NCI-H187 treated with DMSO at 0.1 percent for 48 hours (cell line): ENCODE measurements around the gene CEP170.

Experiments
- DNase-seq: peaks from one replicate; lab custom pipeline; 2025; lab: John Stamatoyannopoulos, UW

The CEP170 gene

DNA sequence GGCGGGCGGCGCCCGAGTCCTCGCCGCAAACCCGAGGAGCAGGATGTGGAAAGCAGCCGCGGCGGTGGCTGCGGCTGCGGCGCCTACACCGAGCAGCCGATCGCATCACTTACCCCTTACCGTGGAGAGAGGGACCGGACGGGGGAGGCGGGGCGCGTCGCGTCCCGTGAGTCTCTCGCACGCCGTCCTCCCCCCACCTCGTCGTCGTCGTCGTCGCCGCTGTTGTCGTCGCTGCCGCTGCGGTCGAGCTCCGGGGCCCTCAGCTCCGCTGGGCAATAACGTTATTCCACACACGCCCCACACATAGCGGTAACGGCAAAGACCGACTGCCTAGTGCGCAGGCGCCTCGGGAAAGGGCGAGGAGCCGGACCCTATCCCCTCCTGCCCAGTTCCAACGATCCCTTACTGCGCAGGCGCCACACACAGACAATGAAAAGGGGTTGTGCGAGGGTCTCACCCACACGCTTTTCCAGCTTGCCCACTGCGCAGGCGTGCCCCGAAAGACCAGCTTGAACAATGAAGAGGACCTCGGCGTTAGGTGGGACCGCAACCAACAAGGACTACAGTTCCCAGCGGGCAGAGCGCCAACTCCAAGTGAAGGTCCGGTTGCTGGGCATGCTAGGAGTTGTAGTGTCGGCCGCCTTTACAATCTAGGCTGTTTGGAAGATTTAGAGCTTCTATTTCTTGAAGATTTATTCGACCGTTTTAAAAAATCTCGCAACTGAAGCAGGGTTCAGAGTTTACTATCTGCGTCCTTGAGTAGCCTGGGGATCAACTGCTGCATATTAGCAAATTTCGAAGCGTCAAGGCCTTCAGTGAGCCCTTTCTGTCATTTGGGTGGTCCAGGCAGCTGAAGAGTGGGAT is at the start of gene CEP170:
Gene CEP170, minus strand, starts transcription at position 355 of the 864 bp plus-strand sequence. CDS start 30,001 bp downstream, outside the sequence.
- DNase-seq, result peak; percentile 66

DNA sequence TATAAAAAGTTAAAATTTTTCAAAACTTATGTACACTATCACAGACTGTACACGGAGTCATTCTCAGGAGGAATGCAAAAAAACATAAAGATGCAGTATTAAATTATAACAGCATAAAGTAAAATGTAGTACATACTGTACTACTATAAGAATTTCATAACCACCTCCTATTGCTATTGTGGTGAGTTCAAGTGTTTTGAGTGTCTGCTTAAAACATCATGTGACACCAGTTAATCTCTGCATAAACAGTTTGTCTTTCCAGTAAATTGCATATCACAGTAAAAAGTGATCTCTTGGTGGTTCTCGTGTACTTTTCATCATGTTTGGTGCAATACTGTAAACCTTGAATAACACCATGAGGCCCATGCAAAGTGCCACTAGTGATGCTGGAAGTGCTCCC is 46.0 kb upstream of the CEP170 start:
- DNase-seq, result no peak

DNA sequence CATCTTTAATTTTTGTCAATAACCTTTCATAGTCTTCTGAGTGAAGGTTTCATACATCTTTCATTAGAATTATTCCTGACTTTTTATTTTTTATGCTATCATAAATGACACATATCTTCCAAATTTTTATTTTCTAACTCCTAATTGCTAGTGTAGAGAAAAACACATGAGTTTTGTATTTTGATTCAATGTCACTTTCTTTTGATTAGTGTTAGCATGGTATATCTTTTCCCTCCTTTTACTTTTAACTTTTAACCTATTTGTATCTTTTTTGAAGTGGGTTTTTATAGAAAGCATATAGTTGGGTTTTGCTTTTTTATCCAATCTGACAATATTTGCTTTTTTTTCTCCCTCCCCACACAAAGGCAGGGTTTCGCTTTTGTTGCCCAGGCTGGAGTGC is 44.0 kb upstream of the CEP170 start:
- no peak for DNase-seq

DNA sequence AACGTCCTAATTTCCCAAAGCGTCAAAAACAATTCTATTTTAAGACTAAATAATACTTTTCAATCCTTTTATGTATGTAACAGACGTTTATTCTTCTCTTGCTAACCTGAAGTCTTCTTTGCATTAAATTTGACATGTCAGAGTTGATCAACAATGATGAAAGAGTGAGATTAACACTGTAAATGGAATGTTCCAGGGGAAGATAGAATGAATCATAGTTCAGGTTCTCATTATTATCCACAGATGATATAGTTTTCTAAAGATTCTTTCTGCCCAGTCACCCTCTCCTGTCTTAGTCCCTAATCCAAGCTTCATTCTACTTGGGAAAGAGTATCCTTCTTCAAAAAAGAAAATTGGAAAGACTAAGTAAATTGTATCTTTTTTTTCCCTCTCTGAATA is 39.6 kb upstream of the CEP170 start:
- DNase-seq, result no peak

DNA sequence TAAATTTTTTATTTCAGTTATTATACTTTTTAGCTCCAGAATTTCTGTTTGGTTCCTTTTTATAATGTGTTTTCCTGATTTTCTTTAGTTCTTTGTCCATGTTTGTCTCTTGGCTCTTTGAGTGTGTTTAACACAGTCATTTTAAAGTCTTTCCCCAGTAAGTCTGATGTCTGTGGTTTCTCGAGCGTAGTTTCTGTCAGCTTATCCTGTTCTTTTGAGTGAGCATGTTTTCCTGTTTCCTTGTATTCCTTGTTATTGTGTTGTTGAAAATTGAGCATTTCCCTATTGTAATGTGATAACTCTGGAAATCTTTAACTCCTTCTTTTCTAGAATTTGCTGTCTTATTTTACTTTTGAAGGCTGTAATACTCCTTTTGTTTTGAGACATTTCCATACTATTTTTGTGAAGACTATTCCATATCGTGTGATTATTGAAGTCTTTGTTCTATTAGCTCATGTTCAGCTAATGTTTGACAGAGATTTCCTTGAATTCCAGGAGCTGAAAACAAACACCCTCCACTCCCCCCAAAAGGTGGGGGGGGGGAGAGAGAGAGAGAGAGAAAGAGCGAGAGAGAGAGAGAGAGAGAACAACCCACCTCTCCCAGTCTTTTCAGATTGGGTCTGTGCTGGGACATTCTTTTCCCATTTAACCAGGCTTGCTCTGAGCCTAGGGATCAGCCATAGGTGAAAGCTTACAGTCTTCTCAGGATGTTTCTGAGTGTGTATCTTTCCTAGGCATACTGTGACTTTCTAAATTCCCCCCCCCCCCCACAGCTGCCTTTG is 39.1 kb upstream of the CEP170 start:
- DNase-seq, result no peak

DNA sequence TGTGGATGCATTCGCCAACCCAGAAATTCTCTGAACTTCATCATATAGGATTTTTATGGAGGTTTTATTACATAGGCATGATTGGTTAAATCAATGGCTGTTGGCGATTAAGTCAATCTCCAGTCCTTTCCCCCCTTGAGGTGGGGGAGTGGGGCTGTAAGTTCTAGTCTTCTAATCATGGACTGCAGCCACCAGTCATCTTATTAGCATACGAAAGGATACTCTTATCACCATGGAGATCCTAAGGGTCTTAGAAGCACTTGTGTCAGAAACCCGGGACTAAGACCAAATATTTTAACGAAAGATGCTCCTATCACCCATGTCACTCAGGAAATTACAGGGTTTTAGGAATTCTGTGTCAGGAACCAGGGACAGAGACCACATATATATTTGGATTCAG is 37.0 kb upstream of the CEP170 start:
- DNase-seq, result no peak

DNA sequence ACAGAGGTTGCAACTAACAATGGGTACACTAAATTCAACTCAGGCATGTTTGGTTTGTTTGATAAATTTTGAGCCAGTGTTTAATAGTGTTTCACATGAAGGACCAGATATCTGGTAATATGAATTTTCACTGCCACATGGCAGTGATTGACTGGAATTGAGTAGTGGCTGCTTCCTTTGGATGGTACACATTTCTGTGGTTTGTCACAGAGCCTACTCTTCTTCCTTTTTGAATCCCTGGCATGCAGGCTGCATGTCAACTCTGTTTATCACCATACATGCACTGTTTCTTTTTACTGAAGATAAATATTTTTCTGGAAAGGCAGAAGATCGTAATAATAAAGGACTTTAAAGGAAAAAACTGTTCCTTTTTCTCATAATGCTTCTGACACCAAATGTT is 36.2 kb upstream of the CEP170 start:
- no peak for DNase-seq

DNA sequence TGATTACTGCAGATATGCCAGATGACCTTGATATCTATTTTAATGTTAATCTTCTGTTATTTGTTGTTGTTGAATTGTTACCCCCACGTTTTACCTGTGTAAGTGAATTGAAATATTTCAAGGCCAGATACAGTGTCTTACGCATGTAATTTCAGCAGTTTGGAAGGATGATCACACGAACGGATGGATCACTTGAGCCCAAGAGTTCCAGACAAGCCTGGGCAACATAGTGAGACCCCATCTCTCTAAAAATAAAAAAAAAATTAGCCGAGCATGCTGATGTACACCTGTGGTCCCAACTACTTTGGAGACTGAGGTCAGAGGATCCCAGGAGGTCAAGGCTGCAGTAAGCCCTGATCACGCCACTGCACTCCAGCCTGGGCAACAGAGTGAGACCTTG is 33.0 kb upstream of the CEP170 start:
- no peak for DNase-seq

DNA sequence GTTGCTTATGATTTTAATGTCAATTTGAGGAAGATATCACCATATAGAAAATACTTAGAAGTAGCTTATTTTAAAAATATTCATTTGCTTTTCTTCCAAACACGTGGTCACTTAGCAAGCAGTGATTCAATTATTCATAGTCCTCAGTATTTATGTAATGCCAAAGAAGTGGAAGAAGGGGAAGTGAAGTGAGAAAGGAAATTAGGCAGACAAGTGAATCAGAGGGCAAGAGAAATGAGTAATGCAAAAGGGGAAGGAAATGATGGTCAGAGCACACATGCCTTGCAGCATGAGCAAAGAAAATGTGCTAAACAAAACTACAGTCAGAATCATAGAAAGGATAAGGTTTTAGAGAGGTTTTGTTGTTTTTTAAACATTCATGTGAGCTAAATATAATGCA is 32.6 kb upstream of the CEP170 start:
- no peak for DNase-seq

DNA sequence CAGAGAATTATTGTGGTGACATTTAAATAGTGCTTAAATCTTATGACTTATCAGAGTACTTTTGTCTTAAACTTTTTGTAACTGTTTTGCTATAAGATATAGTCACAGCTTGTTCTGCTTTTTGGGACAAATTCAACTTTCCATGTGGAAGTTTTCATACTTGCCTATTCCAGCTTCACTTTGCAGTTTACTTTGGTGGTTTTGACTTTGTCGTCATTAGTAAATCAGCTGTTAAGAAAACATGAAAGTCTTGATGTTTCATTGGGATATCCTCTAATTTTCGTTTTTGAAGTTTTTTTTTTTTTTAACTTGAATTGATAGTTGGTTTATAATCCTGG is 32.0 kb upstream of the CEP170 start:
- no peak for DNase-seq

DNA sequence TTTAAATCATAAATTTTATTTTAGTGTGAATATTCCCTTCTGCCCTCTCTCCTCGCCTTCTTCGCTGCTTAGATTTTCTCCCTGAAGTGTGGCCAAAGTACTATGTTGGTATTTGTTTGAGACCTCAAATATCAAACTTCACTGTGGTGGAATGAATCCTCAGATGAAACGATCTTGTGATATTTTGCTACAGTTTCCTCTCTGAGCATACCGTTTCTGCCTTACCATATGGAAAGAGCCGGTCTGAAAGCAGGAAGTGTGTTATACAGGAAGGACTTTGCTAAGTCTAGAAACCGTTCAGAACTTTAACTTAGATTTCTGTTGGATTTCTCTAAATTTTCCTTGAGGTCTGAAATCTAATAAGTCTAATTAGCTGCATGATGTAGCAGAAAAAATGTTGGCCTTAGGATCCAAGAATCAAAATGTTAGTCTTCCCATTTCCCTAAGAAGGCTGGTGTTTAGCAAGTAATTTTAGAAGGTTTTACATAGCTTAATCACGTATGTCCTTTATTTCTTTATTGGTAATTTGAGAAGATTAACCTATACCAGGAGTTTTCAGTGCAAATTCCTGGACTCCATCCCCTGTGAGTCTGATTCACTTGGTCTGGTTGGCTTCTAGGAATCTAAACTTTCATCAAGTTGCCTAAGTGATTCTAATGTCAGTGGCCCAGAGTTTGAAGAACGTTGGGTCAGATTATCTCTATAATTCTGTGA is 31.5 kb upstream of the CEP170 start:
- DNase-seq, result no peak

DNA sequence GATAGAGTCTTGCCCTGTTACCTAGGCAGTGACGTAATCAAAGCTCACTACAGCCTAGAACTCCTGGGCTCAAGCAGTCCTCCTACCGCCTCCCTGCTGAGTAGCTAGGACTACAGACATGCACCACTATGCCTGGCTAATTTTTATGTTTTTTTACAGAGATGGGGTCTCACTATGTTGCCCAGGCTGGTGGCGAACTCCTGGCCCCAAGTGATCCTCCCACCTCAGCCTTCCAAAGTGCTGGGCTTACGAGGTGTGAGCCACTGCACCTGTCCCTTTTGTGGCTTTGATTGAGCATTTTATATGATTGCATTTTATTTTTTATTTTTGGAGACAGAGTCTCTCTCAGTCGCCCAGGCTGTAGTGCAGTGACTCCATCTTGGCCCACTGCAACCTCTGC is 26.6 kb upstream of the CEP170 start:
- no peak for DNase-seq

DNA sequence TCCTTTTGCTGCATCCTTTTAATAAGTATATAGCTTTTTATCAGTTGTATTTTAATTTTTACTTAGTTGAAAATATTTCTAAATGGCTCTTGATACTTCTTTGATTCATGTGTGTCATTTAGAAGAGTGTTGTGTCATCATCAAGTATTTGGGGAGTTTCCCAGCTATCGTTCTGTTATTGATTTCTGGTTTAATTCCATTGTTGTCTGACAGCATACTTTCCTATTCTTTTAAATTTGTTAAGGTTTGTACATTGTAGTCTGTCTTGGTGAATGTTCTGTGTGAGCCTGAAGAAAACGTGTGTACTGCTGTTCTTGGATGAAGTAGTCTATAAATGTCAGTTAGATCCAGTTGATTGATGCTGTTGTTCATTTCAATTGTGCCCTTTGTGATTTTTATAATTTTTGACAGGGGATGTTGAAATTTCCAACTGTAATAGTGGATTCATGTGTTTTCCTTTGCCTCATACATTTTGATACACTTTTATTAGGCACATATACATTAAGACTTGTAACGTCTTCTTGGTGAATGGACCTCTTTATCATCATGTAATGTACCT is 25.6 kb upstream of the CEP170 start:
- no peak for DNase-seq

DNA sequence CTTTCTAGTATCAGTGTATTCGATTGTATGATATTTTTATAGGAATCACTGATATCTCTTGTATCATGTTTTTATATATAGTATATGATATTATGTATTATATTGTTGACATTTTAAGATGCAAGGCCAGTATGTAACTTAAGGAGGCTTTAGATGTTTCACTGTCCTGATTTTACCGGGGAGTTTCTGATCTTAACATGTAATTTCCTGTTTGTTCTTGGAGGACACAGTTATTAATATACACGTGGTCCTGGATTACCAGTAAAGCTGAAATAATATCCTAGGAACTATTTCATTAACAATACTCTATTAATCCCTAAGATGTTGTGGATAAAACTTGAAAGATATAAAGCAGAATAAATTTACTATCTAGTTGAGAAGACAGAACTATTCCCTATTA is 20.2 kb upstream of the CEP170 start:
- DNase-seq, result no peak

DNA sequence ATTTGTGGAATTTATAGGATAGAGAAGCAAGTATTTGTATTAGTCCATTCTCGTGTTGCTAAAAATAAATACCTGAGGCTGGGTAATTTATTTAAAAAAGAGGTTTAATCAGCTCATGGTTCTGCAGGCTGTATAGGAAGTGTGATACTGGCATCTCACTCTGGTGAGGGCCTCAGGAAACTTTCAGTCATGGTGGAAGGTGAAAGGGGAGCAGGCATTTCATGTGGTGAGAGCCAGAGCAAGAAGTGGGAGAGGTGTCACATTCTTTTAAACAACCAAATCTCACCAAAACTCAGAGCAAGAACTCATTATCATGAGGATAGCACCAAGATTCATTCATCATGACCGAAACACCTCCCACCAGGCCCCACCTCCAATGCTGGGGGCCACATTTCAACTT is 18.9 kb upstream of the CEP170 start:
- no peak for DNase-seq

DNA sequence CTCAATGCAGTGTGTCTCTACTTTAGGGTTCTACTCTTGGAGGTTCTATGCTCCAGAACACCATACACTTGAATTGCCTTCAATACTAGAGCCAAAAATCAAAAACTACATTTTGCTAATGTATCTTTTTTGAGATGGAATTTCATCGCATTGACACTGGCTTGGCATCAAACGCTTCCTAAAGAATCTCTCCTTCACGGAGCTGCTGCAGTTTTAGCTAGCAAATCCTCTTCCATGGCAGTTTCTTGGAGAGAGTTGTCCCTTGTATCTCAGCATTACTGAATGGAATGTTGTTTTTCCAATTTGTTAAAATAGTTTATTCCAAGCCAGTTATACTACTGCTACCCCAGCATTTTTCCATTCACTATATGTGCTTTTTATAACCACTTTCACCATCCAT is 18.4 kb upstream of the CEP170 start:
- no peak for DNase-seq

DNA sequence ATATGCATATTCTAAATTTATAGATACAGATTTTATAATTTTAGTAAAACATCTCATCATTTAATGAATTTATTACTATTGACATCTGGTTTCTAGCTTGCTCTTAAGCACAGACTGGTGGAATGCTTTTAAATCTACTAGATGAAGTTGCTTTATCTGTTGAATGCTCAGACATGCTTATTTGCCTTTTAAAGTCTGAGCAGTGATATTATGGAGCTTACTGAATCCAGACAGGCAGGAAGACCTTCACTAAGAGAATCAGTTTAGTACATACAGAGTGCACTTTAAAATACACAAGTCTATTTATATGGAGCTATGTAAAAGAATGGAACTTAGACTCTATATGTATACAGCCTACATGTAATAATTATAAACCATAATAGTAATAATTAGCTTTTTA is 17.3 kb upstream of the CEP170 start:
- DNase-seq, result no peak

DNA sequence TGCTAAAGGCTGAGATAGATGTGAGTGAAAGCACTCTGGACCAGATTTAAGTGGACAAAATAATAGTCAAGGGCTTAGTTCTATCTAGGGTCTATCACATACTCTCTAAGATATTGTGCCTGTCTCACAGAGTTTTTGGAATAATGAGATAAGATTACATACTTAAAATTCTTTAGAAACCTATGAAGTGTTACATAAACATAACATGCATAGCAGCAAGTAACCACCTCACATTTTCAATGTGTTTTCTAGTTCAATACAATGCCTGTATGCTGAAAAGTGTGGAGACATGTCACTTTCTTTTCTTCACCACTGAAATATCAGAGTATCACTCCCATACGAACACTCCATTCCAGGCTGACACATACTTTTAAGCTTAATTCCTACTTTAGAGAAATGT is 16.9 kb upstream of the CEP170 start:
- DNase-seq, result no peak

DNA sequence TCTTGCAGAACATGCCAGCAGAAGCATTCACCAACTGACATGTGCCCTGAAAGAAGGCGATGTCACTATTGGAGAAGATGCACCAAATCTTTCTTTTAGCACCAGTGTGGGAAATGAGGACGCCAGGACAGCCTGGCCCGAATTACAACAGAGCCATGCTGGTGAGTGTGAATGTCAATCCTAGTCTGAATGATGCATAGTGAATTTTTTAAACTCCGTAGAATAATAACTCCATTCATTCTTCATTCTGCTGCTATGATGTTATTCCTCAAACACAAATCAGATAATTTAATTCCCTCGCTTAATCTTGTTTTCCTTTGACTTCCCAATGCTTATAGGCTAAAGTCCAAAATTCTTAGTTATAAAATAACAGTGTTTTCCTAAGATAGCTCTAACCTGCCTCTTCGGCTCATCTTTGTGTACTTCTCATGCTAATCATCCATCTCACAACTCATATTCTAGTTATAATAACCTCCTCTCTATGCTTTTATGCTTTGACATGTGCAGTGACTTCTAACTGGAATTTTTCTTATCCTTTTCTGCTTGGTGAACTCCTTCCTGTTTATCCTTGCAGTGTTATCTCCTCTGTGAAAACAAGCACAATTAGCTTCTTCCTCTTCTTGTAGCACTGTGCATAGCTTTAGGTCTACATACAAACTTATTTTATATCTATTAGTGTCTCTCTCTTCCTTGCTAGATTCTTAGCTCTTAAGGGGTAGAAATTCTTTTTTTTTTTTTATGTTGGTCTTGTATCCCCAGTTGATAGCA is 15.2 kb upstream of the CEP170 start:
- DNase-seq, result no peak

DNA sequence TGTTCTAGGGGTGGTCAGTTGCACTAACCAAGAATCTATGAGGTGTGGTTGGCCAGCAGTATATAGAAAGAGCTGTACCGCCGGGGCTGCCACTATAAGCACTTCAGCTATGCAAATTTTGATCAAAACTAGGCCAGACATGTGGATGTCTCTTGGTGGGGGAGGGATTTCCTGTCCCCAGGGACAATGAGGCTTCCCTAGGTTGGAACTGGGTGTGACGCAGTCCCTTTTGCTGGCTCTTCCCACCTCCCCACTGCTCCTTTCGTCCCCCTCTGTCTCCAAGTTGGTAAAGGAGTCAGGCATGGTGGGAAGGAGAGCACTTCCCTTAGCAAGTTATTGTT is 14.3 kb upstream of the CEP170 start:
- no peak for DNase-seq

DNA sequence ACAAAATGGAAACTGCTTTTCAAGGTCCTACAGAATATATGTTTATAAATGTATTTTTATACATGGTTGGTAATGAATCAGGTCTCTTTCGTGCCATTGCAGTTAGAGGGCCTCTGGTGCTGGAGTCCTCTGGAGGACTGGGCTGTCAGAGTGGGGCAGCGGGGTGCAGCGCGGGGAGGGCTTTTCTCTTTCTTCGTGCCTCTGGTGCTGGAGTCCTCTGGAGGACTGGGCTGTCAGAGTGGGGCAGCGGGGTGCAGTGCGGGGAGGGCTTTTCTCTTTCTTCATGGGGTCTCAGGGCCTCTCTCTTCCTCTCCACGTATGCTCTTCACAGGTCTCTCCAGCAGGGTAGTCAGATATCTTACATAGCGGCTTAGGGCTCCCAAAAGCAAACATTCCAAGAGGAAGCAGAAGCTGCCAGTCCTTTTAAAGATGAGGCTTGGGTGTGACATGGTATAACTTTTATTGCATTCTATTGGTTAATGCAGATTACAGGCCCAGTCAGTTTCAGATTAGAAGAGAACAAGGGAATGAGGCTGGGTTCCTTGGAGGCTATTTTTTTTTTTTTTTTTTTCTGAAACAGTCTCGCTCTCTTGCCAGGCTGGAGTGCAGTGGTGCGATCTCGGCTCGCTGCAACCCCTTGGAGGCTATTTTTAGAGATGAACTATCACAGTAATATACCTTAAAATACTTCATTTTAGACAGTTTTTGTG is 13.8 kb upstream of the CEP170 start:
- DNase-seq, result no peak
